ENCODE results near the gene SERPINB5.

The SERPINB5 gene

DNA sequence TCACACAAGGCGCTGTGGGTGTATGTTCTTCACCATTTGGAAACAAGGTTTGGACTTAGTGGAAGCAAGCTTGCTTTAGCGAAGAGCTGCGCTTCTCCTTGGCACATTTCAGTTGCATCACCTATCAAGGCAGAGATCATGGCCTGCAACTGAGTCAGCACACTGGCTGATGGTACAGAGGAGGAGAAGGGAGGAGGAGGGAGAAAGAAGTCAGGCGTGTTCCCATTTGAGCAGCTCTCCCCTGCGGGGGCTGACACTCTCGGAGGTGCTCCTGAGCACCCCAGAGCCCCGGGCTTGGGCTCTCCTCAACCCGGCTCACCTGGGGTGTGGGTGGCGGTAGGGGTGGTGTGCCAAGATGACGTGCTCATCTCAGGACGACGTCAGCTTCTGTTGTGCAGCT lies 6.0 kb upstream of the SERPINB5 start:
- DNase-seq = no peak

DNA sequence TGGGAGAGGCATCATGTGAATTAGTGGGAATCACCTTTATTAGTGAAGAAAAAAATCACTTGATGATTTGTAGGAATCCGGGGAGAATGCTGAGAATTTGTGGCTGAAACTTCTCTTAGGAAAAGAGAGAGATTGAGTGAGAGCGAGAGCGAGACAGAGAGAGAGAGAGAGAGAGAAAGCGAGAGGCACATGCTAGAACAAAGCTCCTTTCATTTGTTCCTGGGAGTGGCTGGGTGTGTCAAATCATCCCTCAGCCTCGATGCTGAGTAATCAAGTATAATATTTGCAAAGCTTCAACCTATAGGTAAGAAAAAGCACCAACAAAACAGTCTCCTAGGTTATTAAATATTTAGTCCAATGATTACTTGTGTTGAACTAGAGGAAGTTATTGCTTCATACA lies 4.4 kb upstream of the SERPINB5 start:
- DNase-seq = no peak

DNA sequence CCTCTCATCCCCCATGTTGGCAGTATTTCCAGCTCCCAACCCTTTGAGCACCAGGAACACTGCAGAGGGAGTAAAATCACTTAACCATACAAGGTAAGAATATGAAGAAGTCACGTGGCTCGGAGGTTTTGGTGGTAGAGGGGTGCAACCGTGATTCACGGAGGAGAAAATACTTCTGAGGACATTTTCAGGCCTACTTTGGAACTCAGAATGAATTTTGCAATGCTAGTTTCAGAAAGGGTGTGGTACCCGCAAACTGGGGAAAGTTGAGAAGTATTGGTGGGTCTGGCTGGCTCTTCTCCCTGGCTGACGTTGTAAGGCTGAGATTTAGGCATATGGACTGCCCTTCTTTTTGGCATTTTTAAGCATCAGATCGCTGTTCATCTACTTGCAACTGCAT lies 442 bp downstream of the SERPINB5 start:
- DNase-seq = no peak

DNA sequence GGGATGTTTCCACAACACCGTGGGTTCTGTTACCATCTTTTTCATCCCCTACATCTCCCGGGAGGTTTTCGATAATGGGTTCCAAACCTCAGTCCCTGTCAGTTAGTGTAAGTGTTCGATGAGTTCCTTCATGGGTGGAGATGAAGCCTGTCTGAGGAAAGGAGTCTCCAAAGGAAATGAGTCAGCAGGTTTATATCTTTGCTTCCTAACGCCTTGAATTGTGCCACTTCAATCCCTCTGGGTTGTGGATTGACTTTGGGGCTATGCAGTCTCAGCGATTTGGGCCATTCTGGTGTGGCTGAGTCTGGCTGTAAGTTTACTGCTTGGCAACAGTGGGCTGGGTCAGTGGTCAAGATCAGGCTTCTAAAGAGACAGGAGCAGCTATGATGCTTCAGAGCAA lies 1.2 kb downstream of the SERPINB5 start:
- DNase-seq = peak; percentile 26

DNA sequence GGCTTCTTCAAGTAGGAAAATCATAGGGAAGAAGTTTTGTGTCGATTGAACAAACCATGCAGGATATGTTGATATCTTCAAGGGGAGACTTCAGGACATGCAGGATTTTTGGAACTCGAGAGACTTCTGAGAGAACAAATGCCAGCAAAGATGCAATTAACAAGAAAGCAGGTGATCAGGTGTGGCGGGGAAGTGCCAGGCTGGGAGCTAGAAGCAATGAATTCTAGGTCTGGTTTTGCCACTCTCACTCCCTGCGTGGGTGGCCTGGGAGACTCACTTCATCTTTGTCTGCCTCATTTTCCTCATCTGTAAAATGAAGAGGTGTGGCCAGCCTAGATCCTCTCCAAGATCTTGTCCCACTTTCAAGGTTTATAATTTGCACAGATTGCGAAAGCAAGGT lies 3.1 kb downstream of the SERPINB5 start:
- no peak for DNase-seq

DNA sequence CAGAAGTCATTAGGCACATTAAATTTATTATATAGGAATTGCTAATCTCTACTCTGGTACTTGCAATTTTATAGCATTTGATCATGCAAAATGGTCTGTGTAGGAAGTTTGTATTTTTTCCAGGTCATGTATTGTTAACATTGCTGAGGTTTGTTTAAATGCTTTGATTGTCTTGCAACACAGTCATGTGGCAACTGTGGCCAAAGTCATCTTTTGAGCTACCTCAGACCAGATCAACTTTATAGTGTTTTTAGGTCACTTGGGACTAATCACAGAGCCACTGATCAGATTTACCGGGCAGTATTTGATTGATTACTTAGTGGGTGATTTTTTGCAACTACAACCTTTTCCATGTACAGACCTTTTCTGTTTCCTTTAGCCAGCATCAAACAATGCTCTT lies 3.7 kb downstream of the SERPINB5 start:
- DNase-seq = no peak

DNA sequence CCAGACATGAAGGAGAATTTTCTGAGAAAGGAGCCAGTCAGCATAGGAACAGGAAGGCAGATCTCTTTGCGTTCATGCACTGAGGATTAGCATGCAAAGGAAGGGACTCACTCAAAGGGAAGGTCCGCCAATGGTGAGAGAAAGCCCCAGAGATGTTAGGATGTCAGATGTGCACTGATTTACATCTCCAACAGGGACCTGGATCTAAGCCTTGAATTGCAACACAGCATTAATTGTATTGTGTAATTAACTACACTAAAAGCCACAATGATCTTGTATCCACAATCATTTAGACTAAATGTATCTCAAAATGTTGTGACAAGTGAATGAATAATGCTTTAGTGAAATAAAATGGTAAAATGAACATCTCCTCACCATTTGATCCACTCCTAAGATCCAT lies 4.2 kb downstream of the SERPINB5 start:
- no peak for DNase-seq

DNA sequence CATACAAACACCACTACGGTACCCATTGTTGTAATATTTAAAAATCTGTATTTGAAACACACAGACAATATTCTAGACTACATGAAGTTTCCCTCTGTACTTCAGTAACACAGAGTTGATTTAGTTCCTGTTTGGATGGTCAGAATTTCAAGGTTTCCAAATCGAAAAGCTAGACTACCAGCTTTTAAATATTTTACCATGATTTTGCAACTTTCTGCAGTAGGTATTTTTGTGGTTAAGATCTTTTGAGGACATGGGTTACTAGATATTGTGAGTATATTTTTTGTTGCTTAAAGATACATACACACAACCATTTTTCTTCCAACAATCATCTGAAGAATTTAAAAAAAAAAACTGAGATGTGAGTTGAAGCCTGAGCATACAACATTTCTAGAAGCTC lies 10.9 kb downstream of the SERPINB5 start:
- no peak for DNase-seq

DNA sequence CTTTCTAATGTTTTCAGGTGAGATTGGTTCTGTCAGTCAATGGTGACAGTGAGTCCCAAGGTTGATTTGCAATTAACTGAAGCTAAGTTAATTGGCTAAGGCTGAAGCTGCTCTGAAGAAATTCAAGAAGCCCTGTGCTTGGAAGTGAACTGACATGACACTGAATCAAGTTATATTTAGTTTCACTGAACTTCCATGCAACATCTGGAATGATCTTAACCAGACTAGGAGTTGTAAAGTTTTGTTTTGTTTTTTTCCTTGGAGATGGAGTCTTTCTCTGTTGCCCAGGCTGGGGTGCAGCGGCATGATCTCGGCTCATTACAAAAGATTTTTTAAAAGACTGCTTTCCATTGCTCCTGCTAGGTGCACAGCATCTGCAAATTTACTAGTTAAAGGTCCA lies 11.4 kb downstream of the SERPINB5 start:
- no peak for DNase-seq

DNA sequence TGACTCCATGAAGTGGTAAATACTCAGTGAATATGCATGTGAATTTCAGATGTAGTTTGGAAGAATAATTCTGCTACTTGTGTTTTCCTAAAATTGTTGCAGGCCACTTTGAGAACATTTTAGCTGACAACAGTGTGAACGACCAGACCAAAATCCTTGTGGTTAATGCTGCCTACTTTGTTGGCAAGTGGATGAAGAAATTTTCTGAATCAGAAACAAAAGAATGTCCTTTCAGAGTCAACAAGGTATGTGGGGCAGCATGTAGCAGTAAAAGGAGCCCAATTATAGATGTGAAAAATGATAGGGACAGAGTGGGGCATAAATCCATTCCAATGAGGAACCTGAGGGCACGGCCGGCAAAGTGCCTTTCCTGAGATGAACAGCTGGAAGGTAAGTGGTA lies 16.1 kb downstream of the SERPINB5 start:
- no peak for DNase-seq

DNA sequence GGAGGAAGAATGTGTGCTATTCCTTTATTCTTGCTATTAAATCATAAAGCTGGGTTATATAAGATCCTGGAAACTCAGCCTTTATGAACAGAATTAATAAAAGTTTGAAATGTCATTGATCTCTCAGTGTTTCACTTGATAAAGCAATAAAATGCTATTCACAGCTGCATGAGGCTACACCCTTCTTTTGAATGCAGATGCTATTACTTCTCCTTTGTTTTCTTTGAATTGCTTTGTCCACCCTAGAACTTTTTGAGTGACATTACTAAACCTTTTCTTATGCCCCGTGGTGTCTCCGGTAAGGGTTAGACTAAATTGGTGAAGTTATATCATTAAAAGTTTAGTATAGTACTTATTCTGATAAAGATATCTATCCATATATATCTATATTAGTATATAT lies 18.9 kb downstream of the SERPINB5 start:
- no peak for DNase-seq

DNA sequence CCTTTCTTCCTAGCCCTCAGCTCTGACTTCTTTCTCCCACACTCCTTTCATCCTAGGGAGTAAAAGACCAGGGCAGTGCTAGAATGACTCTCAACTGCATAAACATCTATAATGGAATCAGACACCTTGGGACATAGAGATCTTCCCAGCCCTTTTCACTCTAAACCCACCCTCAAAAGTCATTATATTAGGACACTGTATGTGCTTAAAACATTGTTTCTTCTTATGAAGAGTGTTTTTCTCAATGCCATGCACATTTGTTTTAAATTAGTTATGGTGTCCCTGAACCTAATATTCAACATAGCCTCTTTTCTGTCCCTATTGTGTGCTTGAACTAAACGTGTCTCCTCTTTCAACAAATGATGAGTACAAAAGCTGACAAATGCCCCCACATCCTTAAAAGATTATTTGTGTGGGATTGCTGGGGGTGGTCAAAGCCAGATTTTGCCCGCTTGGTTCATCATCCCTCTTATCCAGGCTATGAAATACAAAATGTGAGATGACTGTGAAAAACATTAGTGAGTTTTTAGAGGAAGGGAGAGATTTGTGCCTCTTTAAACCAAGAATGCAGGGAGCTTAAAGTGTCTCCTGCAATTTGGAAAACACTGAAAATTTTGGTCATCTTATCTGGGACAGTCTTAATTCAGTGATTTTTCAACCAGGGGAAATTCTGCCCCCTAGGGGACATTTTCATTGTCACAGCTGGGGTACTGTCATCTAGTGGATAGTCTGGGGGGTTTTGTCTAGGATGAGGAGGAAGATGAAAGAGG lies 29.0 kb downstream of the SERPINB5 start:
- DNase-seq = peak; percentile 43

DNA sequence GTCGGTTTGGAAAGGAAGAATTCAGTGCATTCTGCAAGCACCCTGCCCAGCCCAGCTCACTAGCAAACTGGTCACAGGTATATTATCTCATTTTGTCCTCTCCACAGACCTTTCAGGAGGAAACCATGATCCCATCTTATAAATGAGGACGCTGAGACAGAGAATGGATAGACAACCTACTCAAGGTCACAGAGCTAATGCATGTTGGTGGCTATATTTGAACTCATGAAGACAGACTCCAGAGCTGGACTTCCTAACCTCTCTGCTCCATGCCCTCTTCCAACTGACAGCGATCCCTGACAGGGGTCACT lies 29.5 kb downstream of the SERPINB5 start:
- DNase-seq = no peak

DNA sequence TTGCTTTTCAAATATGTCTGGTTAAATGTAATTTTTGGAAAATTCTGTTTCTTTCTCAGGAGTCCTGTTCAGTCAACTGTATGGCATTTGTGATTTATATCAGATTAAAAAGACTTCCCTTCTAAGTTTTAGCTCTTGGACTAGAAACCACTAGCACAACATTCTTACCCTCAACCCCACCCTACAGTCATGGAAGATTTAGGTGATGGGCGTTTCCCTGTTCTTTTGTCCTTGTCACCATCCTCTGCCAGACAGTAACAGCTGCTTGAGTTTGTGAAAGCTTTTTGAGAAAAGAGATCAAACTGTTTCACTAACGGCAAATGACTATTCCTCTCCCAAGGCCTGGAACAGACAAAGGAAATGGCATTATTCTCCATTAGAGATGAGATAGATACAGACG lies 31.8 kb downstream of the SERPINB5 start:
- DNase-seq = no peak

DNA sequence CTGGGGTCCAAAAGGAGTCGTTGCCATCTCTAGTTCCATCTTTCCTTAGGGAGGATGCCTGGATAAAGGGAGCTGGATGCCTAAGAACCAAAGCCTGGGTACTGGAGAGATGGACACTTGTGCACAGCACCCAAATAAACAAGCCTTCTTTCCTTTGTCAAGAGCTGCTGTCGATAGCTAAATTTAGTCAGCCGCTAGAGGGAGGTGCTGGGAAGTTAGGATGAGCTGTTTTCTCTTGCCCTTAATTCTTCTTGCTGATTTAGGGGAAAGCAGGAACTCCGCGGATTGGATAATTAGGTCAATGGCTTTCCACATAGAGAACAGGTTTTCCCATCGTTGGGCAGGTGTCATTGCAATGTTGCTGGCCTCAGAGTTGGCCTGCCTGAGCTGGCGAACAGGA lies 34.5 kb downstream of the SERPINB5 start:
- DNase-seq = peak; percentile 46

DNA sequence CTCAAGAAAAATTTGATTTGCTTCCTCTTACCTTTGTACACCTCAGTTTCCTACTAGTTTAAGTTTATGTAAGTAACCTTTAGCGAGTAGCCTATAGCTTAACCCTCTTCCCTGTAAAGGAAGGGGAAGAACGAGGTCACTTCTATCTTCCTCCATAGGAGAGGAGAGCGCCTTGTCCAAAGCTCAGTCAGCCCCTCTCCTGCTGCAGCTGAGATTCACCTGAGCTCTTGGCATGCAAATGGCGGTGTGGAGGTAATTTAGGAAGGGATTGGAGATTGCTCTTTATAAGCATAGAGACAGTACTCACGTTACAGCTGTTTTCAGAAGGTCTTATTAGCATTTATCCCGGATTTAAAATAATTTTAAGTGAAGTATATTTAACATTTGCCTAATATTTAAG lies 37.6 kb downstream of the SERPINB5 start:
- DNase-seq = no peak

DNA sequence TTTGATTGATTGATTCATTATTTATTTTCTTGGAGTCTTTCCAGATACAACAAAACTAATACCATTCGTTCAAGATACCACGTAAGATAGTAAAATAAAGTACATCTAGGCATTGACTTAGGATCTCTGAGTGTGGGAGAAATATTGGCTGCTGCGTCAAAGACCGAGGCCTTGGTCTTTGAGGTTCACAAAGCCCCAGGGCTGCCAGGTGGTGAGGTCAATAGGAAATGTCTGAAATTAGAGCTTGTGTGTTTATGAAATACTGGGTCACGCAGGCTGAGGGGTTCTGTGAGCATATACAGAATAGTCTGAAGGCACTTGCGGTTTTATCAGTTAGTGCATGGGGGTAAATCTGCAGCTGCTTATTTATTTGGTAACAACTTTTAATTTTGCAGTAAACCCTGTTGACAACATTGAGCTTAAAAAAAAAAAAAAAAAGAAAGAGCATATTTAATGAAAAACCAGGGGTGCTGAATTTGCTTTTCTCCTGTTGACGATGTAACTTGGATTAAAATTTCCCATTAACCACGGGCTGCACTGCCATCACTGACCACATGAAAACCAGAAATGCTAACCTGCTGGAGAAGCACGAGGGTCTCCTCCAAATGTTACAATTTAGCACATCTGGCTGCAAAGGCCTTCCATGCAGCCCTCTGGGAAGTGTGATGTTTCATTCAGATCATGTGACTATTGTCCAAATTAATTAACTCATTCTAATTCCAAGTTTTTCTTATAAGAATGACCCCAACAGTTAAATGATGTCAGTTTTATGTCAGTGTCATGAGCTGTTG lies 38.3 kb downstream of the SERPINB5 start:
- DNase-seq = no peak

DNA sequence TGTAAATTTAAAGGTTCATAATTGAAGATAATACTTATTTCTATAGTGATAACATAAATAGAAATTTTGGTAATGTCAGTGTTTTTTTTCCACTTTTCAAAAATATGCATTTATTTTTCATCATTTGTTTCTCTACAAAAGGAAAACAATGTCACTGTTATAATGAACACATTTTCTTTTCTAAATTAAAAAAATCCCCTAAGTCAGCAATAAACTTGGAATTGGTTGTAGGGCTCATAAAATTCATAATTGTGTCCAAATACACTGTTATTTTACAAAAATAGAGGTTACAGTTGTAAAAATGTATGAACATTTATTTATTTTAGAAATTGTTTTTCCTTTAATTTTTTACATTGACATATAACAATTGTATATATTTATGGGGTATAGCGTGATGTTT lies 39.0 kb downstream of the SERPINB5 start:
- DNase-seq = no peak

DNA sequence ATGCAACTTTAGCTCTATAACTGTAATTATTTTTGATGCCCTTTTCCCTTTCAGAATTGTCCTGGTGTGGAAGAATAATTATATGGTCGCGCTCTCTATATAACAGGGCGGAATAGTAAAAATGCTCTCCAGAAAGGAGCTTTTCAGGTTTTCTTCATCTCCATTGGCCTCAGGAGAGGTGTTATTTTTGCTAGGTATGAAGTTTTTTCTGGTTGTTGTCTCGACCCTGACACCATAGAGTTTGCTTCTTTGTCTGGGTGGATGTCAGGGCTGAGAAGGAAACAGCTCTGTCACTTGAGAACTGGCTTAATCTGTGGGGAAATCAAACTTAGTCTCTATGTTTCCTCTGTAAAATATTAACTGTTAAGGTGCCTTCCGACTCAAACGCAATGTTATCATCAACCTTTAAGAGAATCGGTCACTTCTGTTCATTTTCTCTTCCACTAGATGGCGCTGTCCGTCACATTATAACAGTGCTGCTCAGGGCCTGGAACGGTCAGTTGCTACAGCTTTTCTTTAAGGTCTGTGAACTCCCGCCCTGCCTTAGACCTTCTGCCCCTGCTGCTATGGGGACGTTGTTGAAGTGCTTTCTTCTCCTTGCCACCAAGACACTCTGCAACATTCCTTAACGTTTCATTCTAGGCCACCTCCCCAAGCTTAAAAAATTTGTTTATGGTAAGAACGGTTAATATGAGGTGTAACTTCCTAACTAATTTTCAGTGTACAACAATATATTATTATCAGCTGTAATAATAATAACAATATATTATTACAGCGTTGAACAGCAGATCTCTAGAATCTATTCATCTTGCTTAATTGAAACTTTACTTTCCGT lies 41.6 kb downstream of the SERPINB5 start:
- peak; percentile 80 for DNase-seq

DNA sequence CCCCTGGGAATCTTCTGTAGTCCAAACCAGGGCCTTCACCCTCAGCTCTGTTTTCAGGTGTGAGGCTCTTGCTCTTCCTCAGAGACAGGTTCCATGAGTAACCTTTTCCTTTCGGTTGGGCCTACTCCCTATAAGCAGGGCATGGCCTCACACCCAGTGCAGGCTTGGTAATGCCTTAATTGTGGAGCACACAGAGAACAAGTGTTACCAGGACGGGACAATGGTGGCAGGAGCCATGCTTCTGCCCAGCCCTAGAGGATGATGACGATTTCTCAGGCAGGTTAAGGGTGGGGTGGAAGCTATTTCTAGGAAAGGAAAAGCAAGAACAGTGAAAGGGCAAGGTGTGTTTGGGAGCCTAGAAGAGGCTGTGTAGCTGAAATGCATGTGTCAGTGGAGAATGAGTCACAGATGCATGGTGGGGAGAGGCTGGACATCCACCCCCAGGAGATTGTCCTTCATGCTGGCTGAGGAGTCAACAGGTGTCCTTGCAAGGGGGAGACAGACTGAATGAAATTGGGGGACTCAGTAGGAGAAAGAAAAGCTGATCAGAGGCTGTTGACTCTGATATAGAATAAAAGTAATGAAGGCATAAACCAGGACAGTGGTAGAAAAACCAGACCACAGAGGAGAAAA lies 43.4 kb downstream of the SERPINB5 start:
- no peak for DNase-seq

DNA sequence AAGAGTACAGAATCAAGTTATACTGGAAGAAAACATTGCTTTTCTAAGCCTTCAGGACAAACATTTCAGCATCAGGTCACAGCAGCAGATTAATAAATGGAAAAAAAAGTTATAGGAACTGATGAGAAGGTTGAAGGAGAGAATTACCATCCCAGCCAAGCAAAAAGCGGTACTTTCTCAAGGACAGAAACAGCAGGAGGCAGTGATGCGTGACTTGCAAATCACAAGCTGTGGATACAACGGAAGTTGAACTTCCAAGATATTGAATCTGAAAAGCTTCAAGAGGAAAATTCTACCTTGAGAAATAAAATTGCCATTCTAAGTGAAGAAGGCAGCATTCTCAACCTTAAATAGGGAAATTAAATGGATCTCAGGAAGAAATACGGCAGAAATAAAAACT lies 46.9 kb downstream of the SERPINB5 start:
- DNase-seq = no peak

DNA sequence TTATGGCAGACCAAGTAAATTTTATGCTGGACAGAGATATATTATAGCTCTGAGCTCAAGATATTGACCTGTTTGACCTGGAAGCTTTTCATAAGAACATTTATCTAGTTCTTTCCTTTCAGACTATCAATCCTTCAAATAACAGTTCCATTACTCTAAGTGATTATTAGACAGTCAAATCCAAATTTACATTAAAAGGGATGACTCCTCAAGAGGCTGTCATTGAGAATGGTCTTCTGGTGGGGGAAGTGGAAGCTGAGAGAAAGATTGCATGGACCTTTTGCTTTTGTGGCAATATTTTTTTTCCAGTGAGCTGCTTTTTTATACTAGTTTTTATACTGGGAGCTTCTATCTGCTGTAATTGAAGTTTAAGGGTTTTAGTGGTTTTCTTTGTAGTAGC lies 50.5 kb downstream of the SERPINB5 start:
- DNase-seq = no peak

DNA sequence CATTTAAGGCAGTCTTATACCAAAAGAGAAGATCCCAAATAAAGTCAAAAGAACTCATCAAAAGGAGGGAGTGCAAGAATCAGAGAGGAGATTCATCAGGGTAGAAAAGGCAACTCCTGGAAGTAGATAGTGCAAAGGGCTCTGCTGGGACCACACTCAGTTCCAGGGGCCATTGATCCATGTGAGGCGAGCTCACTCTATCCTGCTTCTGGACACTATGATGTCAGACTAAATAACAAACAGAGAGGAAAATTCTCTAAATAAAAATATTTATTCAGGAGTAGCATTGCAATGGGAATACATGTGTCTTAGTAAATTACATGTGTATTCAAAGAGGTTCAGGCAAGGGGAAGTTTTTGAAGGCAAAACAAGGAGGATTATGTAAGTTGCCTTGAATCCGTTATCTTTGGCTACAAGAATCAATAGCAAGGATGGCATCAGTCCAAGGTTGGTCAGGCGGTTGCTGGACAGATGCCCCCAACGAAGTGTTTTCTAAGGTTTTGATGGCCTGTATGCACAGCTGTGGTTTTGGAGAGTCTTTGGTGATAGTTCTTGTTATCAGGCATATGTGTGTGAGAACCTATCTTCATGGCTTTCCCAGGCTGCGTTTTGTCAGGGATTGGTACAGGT lies 52.2 kb downstream of the SERPINB5 start:
- no peak for DNase-seq

All from EL (cell line).